Prostate gland (tissue), 2 donors: ENCODE results near the gene REV3L.

Experiments used
- CTCF ChIP-seq, 4 experiments: fragments of 200-600 bp in 2 of 4; fragments of 450-650 bp in 2 of 4; sonication (generic) in 2 of 4; IDR thresholded peaks; 1 replicate in 3 of 4; 2 replicates in 1 of 4; pipeline ENCODE4 v1.5.1; 2016 to 2019; ENCODE audit warnings: antibody characterized with exemption in 4 of 4, mild to moderate bottlenecking in 2 of 4, moderate library complexity in 2 of 4
- POLR2A ChIP-seq: fragments of 450-650 bp; IDR thresholded peaks from one replicate; pipeline ENCODE4 v1.6.1; 2016; ENCODE audit warnings: antibody characterized with exemption, mild to moderate bottlenecking

DNA sequence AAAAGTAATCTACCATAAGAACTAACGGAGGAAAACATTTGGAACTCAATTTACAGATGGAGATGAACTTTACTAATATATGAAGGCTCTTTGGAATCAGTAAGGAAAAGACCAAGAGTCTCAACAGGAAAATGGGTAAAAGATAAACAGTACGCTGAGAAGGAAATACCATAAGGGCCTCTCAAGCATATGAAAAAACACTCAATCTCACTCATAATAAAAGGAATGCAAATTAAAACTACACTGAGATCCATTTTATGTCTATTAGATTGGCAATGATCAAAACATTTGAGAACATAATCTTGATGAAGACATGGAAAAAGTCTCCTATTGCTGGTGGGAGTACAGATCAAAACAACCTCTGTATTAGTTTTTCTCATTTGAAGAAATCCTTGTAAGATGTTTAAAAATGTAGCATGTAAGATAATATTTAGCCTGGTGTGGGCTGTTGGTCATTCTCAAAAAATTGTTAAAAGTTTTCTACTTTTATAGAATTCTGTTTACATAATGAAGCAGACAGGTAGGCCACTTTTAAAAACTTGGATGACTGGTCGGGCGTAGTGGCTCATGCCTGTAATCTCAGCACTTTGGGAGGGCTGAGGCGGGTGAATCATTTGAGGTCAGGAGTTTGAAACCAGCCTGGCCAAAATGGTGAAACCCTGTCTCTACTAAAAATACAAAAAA lies 14.5 kb downstream of the REV3L start:
- no peak for TF ChIP-seq POLR2A
- no peak for TF ChIP-seq CTCF (IDR thresholded peaks at IDR 0.05)
